Limb (tissue), 2 donors: ENCODE data around the gene NODAL.
"Not testable (repeated sequence)": the region's sequence is repeated elsewhere in the genome, so short reads cannot be mapped to it uniquely, and the experiment has no call there.

Source experiments
- DNase-seq, 2 donors: peaks; one replicate each; pipeline ENCODE4 v3.0.0-alpha.2; 2016; ENCODE audit errors: extremely low spot score in 2 of 2

Gene NODAL

GRCh38 chr10:70441161-70441894 is at the start of gene NODAL:
Gene NODAL, minus strand, starts transcription at chr10:70441681. Its CDS starts 14 bp downstream, at chr10:70441667.
- DNase-seq: peak in 1 of 2 donors; percentile 44

- DNase-seq: no peak
Observed at GRCh38 chr10:70490142-70490541, 48.7 kb upstream of the NODAL start.

DNA sequence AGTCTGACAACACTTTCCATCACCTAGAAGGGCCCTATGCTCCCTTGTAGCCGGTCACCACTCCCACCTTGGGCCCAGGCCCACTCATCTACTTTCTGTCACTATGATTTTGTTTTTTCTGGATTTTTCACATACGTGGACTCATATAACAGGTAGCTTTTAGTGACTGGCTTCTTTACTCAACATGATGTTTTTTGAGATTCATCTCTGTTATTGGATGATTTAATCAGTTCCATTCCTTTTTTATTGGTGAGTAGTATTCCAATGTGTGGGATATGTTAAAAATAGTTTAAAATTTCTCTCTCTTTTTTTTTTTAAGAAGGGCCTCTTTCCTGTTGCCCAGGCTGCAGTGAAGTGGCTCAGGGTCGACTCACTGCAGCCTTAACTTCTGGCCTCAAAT is 46.3 kb upstream of the NODAL start:
- no peak for DNase-seq

DNA sequence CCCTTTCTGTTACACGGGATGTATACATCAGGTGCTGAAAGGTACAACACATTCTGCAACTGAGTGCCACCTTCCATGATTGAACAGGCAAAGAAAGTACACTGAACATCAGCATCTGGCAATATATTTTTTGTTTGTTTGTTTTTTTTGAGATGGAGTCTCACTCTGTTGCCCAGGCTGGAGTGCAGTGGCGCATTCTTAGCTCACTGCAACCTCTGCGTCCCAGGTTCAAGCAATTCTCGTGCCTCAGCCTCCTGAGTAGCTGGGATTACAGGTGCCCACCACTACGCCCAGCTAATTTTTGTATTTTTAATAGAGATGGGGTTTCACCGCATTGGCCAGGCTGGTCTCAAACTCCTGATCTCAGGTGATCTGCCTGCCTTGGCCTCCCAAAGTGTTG is 42.4 kb upstream of the NODAL start:
- not testable (repeated sequence) for DNase-seq

- peak in 1 of 2 donors; percentile 30 for DNase-seq
Observed at GRCh38 chr10:70482982-70483760, 41.7 kb upstream of the NODAL start.

GRCh38 chr10:70481831-70482530 is 40.5 kb upstream of the NODAL start:
- DNase-seq: peak in 1 of 2 donors; percentile 36

DNA sequence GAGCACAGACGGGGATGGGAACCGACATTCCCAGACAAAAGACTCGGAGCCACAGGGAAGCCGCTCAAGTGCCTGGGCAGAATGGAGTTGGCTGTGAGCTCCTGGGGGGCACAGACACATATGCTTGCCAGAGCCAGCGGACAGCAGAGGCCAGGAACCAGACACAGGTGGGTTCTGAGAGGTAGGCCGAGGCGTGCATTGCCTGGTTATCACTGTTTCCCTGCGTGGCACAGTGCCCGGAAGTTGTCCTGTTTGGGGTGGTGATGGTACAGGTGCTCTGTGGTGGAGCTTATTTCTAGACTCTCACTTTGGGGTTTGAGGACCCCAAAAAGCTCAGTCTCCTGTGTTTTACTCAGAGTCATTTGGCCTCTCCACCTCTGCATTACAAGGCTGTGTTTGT is 39.6 kb upstream of the NODAL start:
- DNase-seq: no peak

DNA sequence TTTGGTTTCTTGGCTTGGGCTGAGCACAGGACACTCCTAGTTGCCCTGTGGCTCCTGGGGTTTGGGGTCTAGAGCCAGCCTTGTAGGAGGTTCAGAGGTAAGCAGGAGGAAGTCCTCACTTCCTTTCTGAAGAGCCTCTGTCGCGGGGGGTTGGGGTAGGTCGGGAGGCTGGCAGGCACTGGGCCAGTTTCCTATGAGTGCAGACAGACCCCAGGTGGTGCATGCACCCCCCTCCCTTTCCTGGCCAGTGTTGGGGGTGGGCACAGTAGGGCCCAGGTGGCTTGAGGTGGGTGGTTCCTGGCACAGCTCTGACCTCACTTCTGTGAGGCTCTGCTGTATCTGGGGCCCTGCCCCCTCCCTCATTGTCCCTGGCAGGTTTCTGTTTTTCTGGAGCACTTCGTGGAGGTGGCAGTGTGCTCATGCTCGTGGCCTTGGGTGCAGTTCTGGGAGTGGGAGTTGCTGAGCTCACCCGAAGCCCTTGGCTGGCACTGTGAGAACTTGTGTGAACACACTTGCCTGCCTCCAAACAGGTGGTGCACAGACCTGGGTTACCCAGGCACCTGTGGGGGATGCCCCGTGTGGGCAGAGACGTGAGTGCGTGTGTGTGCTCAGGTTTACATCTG is 38.9 kb upstream of the NODAL start:
- DNase-seq: peak in 1 of 2 donors; percentile 40

- peak in 1 of 2 donors; percentile 26 for DNase-seq
Observed at GRCh38 chr10:70479626-70480238, 38.3 kb upstream of the NODAL start.

DNA sequence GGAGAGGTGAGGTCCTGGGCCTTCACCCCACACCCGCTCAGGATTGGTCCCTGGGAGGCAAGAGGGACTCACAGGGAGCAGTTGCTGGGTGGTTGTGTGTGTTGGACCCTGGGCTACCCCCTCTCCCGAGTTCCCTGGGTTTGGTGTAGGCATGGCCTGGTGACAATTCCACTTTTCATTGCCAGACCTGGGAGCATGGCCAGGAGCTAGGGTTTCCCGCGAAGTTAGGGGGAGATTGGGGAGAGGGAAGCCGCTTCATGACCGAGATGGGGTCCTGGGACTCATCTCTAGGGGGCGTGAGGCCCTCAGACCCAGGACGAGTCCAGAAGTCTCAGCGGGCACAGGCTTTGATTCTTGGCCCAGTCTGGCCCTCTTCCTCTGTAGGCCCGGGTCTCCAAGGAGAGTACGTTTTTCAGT is 37.7 kb upstream of the NODAL start:
- no peak for DNase-seq

DNA sequence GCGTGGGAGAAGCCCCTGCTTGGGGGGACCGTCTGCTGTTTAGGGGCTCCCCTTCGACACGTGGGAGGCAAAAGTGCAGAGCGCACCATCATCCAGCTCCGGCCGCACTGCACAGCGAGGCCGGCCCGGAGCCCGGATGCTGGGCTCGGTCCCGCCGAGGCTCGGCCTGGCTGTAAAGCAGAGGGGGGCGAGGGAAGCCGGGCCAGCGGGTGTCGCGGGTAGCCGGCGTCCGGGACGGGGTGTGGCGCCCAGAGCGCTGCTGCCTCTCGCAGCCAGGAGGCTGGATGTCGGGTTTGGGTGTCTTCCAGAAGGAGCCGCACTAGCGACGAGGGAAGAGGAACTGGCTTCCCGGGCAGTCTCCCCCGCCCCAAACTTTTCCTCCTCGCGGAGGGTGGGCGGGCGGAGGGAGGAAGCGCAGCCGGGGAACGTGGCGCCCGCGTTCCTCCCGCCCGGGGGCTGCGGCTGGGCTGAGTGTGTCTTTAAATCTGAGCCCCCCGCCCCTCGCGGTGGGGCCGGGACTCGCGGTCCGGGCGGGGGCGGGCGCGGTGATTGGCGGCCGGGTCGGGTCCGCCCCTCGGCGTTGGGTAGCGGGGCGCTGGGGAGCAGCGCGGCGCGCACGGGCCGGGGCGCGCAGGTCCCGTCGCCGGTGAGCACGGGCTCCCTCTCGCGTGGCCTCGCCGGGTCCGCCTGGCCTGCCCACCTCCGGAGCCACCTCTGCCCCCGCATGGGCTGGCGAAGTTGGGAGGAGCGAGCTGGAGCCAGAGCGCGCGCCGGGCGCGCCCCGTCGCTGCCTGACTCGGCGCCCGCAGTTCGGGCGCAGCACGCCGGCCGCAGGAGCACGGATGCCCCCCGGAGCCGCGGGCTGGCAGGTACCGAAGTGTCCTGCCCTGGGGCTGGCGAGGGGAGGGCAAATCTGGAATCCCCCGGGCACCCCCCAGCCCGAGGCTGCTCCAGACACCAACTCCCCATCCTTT is 37.0 kb upstream of the NODAL start, which contains the start of gene PALD1:
Gene PALD1 (plus strand): TSS at position 577 of the 974 bp plus-strand sequence. CDS start 47,185 bp downstream, outside the sequence.
- DNase-seq: peak; percentile 78 to 88

GRCh38 chr10:70477661-70478162 is 36.2 kb upstream of the NODAL start:
- DNase-seq: peak in 1 of 2 donors; percentile 62

DNA sequence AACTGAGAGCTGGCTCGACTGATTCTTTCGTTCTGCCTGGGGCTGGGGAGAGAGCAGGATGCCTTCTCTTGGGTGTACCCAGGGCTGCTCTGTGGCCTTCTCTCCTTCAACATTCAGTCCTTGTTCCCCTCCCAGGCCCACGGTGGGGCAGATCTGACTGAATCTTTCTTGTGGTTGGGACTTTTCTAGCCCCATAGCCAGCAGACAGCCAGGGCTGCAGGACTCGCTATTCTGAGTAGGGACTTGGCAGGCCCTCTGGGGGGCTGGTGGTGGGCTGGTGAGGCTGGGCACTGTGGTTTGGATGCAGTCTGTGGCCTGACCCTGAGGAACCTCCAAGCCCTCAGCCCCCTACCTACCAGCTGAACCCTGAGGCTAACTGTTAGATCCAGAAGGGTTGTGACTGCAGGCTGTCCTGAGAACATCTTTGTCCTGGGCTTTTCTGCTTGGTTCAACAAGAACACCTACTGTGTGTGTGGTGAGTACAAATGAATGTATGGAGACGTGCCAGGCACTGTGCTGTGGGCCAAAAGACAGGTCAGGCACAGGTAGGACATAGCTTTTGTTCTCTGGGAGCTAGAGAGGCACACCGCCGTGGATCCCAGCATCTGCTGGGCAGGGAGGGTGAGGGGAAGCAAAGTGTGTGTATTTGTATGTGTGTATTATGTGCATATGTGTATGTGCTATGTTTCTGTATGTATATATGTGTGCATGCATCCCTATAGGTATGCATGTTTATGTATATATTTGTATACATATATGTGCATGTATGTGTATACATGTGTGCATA is 35.0 kb upstream of the NODAL start:
- DNase-seq: peak in 1 of 2 donors; percentile 21

DNA sequence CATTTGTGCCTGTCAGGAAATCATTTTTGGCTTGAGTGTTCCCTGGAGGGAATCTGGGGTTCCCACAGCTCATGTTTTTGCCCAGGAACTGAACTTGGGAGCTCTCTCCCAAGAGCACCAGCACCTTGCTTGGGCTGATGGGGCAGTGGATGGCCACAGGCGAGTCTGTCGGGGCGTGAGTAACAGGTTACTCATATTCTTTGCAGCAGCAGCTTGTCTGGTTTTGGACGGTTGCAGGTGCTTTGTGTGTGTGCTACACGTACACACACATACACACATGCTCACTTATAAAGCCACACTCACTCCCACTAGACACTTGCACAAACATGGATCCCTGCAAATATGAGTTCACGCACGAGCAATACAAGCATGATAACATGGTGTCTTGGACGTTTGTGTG is 34.2 kb upstream of the NODAL start:
- DNase-seq: no peak

- DNase-seq: peak in 1 of 2 donors; percentile 55
Observed at GRCh38 chr10:70474780-70475179, 33.3 kb upstream of the NODAL start.

GRCh38 chr10:70472799-70473454 is 31.4 kb upstream of the NODAL start:
- no peak for DNase-seq

GRCh38 chr10:70466951-70467350 is 25.5 kb upstream of the NODAL start:
- no peak for DNase-seq

DNA sequence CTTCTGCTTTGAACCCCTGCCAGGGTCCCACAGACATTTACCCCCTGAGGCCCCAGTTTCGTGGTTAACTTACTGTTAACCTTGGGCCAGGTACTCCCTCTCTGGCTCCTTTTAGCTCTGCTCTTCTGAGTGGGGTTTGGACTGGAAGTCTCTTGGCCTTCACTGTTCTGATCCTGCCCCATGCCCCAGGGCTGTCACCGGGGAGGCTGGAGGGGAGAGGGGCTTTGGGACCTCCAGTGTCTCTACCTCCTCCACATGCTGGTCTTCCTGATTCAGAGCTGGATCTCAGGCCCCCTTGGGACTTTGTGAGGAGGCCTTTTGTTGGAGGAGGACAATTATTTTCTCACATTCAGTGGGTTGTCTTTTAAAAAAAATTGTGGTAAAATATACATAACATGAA is 24.4 kb upstream of the NODAL start:
- DNase-seq: no peak
